ENCODE data around the gene SHC2. TPM values are rescaled to one million over a fixed set of nuclear protein-coding genes. Genes with fewer than 3 reads are reported as not detected.
A peak's percentile ranks its signal among the peaks of the same experiment; 100 is the strongest.

Gene SHC2
- total and polyA plus RNA-seq, 11 donors: 6.7 to 35.8 (median 14.6) TPM

GRCh38 chr19:457636-458035 lies 3.2 kb downstream of the SHC2 start:
- Histone ChIP-seq H3K36me3 (no peaks in the 10 kb centered on the region), H3K27me3 (peaks cover 0 to 27% (median 0%) of the 10 kb centered on the region in 9 donors), H3K27ac (no peak overlapping the region), H3K9me3 (no peaks in the 10 kb centered on the region), H3K4me1 (peaks cover 0 to 25% (median 10%) of the 10 kb centered on the region in 12 donors), H3K4me3 (no peak overlapping the region)
- intact Hi-C loops (cut with DNase I): no loop called here
- peak in 1 of 5 donors; percentile 11 for DNase-seq
- ATAC-seq: no peak
- no peak for TF ChIP-seq CTCF (IDR thresholded peaks at IDR 0.05)
- TF ChIP-seq POLR2A (IDR thresholded peaks at IDR 0.05): no peak
- 95 to 97% (median 96%) methylated on average over 30 of the region's 30 CpGs for WGBS, 4 donors

GRCh38 chr19:456547-457110 lies 4.2 kb downstream of the SHC2 start:
- no peak for ATAC-seq
- Histone ChIP-seq H3K27me3 (peaks cover 0 to 17% (median 0%) of the 10 kb centered on the region in 9 donors), H3K4me3 (no peak overlapping the region), H3K27ac (no peak overlapping the region), H3K36me3 (no peaks in the 10 kb centered on the region), H3K9me3 (no peaks in the 10 kb centered on the region), H3K4me1 (peaks cover 0 to 20% (median 7%) of the 10 kb centered on the region in 12 donors)
- peak in 1 of 5 donors; percentile 16 for DNase-seq
- no peak for TF ChIP-seq CTCF (IDR thresholded peaks at IDR 0.05)
- TF ChIP-seq POLR2A (IDR thresholded peaks at IDR 0.05): no peak
- intact Hi-C loops (cut with DNase I): no loop called here
- WGBS, 4 donors: 91 to 94% (median 93%) methylated on average over 18 of the region's 18 CpGs

GRCh38 chr19:455851-456546 lies 4.8 kb downstream of the SHC2 start:
- DNase-seq (peak in 1 of 5 donors; percentile 14), ATAC-seq (no peak)
- Histone ChIP-seq H3K27me3 (peaks cover 0 to 11% (median 0%) of the 10 kb centered on the region in 9 donors), H3K4me3 (no peak overlapping the region), H3K36me3 (no peaks in the 10 kb centered on the region), H3K4me1 (peaks cover 0 to 13% (median under 1%) of the 10 kb centered on the region in 12 donors), H3K9me3 (no peaks in the 10 kb centered on the region), H3K27ac (no peak overlapping the region)
- TF ChIP-seq CTCF (IDR thresholded peaks at IDR 0.05) (no peak), POLR2A (IDR thresholded peaks at IDR 0.05) (no peak)
- WGBS, 4 donors: 91 to 93% (median 92%) methylated on average over 24 to 31 of the region's 31 CpGs
- intact Hi-C loops (cut with DNase I): no loop called here

GRCh38 chr19:455031-455705 lies 5.7 kb downstream of the SHC2 start:
- no peaks in the 10 kb centered on the region for H3K9me3 ChIP-seq
- intact Hi-C loops (cut with DNase I): no loop called here
- TF ChIP-seq CTCF (IDR thresholded peaks at IDR 0.05) (no peak), POLR2A (IDR thresholded peaks at IDR 0.05) (no peak)
- peaks cover 0 to 7% (median 0%) of the 10 kb centered on the region in 9 donors for H3K27me3 ChIP-seq
- ATAC-seq (no peak), DNase-seq (no peak)
- no peak overlapping the region for H3K4me3 ChIP-seq
- H3K27ac ChIP-seq: no peak overlapping the region
- no peaks in the 10 kb centered on the region for H3K36me3 ChIP-seq
- WGBS, 4 donors: 95 to 97% (median 96%) methylated on average over 38 to 39 of the region's 39 CpGs
- H3K4me1 ChIP-seq: peaks cover 0 to 12% (median 0%) of the 10 kb centered on the region in 12 donors
